ENCODE measurements around the gene WDFY3.

GRCh38 chr4:84800256-84800655 is 166.2 kb downstream of the WDFY3 start:
- no peak for TF ChIP-seq CTCF (IDR thresholded peaks at IDR 0.05; ENCODE audit: low read depth, low read length)
- TF ChIP-seq EZH2phosphoT487 (IDR thresholded peaks at IDR 0.05; ENCODE audit: low read depth), result no peak

All from OCI-LY3 (cell line).